ENCODE results near the gene NHERF2.
A peak's percentile ranks its signal among the peaks of the same experiment; 100 is the strongest.

Gene NHERF2

DNA sequence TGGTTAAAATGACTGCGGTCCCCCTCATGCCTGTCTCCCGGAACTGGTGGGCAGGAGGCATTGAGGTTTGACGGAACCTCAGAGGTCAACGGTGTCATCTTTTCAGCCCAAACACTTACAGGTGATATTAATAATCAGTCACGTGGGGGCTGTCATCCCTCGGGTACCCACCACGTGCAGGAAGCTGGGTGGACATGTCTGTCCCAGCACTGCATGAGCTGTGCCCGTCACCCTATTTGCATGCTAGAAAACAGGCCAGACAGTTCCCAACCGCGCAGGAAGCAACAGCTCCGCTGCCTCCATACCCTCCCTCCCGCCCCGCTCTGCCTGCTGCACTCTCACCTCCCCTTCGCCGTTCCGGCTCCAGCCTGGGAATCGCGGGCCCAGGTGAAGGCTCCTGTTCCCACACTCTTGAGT lies 35.6 kb upstream of the NHERF2 start:
- DNase-seq (ENCODE audit: low read depth in 2 of 2), result no peak

DNA sequence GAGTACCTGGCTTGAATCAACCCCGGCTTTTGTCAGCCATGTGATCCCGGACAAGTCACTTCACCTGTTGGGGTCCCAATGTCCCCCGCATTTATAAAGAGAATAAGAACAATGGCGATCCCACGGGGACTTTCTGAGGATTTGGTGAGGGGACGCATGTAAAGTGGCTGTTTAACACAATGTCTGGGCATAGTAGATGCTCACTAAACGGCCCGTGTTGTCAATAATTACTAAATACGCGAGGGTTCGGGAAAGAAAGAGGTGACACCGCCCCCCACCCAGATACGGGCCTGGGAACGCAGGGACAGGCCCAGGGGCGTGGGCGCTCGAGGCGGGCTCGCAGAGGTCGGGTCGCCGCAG lies 35.1 kb upstream of the NHERF2 start:
- DNase-seq (ENCODE audit: low read depth in 2 of 2), result no peak

DNA sequence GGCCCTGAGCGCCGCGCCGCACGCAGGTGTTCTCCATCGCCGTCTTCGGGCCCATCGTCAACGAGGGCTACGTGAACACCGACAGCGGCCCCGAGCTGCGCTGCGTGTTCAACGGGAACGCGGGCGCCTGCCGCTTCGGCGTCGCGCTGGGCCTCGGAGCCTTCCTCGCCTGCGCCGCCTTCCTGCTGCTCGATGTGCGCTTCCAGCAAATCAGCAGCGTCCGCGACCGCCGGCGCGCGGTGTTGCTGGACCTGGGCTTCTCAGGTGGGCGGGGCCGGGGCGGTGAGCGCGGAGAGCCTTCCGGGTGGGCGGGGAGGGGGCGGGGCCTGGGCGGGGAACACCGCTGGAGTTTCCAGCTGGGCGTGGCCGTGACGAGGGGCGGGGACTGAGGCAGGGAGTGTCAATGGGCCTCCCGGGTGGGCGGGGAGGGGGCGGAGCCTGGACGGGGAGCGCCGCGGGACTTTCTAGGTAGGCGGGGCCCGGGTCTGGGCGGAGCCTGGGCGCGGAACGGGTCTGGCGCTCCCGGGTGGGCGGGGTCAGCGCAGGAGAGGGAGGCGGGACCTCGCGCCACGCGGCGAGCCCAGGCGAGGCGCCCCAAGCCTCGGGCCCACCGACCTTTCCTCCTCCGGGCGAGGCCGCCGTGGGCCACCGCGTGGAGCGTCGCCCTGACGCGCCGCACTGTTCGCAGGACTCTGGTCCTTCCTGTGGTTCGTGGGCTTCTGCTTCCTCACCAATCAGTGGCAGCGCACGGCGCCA lies 34.6 kb upstream of the NHERF2 start:
- peak; percentile 95 to 97 for DNase-seq (ENCODE audit: low read depth in 2 of 2)

DNA sequence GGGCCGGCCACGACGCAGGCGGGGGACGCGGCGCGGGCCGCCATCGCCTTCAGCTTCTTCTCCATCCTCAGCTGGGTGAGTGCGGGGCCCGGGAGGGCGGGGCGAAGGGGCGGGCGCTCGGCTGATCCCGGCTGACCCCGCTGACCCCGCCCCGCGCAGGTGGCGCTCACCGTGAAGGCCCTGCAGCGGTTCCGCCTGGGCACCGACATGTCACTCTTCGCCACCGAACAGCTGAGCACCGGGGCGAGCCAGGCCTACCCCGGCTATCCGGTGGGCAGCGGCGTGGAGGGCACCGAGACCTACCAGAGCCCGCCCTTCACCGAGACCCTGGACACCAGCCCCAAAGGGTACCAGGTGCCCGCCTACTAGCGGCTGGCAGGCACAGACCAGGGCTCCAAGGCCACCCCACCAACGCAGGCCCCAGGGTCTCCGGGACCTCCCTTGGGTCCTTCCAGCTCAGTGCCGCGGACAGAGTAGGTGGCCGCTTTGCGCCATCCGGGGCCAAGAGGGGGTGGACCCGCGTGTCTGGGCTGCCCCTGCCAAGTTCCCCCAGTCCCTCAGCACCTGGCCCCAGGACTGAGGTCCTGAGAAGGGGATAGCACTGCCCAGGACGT lies 33.9 kb upstream of the NHERF2 start:
- DNase-seq (ENCODE audit: low read depth in 2 of 2), result no peak

DNA sequence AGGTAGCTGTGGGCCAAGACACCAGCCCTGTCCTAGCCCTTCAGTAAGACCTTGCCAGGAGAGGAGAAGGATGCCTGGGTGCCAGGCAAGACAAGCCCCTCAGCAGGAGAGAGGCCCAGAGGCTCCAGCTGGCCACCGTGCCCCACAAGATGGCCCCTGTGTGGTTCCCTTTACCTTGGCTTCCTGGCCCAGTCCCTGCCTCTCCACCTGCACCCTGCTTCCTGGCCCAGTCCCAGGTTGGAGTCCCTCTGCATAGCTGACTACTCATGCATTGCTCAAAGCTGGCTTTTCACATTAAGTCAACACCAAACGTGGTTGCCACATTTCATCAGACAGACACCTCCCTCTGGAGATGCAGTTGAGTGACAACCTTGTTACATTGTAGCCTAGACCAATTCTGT lies 33.0 kb upstream of the NHERF2 start:
- DNase-seq (ENCODE audit: low read depth in 2 of 2), result no peak

DNA sequence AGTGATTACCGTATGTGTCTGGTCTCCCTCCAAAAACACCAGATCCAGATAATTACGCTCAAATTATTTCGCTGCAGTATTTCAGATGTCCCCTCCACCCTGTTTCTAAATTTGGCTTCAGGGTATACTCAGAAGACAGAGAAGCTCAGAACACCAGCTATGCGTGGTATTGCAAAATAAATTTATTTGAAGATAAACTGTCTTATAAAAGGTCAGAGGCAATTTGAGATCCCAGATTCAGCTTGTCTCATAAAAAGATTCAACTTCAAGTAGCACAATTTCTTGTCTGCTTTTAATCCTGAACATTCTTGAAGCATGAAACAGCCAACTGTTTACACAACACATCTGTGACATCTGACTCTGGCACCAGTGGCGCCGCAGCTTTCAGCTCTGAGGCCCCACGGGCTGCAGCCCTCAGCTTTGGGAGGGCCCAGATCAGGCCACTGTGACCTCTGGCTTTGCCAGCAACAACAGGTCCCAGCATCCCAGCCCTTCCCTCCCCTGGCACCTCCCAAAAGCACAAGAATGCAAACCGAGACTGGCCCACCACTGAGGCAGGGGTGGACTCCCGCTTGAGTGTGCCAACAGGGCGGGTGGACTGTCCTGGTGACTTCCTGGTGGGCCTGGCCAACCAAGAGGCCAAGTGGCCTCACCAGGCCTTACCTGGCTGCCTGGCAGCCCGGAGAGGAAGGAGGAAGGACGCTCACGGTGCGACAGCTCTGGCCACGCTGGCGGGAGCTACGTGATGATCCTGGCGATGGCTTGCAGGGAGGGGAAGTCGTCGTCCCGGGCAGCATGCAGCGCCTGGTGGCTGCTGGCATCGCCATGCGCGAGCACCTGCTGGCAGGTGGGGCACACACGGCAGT lies 29.0 kb upstream of the NHERF2 start:
- DNase-seq (ENCODE audit: low read depth in 2 of 2), result no peak

DNA sequence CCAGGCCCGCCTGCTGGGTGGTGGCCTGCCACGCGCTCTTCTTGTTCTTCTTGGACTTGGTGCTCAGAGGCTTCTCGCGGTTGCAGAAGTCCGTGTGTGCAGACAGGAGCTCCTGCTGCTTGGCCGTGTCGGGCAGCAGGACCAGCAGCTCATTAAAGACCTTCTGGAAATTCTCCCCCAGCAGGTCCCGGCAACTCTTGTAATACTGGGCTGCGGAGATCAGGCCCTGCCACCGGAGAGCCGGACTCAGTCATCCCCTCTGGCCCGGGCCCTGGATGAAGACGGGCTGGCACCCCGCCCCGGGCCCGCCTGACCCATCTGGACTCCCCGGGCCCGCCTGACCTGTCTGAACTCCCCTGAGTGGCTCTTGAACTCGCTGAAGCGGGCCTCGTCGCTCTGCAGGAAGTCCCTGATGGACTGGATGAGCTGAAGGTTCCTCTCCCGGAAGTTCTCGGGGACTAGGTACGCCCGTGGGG lies 28.3 kb upstream of the NHERF2 start:
- no peak for DNase-seq (ENCODE audit: low read depth in 2 of 2)

DNA sequence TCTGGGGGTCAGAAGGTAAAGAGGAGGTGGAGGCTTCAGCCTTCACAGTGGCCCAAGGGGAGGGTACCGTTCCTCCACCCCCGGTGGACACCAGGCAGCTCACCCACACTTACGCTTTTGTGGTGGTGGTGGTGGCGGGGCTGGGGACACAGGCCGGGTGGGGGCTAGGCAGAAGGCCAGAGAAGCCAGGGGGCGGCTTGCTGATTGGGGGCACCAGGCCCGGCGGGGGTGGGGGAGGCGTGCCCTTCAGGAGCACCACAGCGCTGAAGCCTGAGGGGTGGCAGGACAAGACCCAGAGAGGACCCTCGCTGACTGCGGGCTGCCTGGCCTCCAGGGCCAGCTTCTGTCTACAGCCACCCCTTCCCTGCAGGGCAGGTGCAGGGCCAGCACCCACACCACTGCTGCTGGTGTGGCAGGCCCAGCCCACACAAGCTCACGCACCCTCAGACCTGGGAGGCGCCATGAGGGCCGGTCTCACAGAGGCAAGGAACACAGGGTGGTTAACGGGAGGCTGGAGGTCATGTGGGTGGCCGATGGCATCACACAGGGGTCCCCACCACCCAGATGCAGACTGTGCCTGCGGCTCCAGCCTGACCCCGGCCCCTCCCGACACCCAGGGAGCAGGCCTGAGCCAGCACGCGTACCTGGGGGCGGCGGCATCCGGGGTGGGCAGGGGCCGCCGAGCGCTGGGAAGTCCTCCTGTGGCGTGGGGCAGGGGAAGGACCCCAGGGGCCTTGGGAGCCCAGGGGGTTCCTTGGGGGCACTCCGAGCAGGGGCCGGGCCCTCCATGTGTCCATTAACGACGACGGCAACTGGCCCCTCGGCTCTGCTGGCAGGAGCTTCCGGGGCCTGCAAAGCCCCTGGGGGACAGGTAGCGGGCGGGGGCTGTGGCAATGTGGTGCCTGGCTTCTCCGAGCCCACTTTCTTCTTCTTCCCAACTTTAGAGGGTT lies 27.6 kb upstream of the NHERF2 start:
- no peak for DNase-seq (ENCODE audit: low read depth in 2 of 2)

DNA sequence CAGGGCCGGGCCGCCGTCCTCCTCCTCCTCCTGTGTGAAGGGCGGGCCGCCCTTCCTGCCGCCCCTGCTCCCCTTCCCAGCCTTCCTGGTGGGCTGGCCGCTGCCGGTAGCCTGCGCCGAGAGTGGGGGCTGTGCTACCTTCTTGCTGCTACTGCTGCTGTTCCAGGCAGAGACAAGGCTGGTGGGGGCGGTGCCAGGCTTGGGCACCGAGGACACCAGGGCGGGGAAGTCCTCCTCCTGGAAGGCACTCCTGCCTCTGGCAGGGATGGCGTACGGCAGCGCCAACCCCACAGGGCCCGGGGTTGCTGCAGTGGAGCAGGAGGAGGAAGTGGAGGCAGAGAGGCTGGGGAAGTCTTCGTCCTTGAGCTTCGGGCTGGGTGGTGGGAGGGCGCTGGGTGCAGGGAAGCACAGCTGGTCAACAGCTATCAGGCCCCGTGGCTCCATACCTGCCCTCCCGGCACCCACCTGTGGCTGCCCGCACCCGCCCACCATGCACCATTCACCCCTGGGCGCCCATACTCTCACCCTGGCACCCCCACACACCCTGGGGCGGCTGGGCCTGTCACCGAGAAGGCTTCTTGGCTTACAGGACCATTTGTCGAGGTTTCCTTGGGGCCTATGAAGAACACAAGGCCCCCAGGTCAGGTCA lies 26.7 kb upstream of the NHERF2 start:
- DNase-seq (ENCODE audit: low read depth in 2 of 2), result no peak

DNA sequence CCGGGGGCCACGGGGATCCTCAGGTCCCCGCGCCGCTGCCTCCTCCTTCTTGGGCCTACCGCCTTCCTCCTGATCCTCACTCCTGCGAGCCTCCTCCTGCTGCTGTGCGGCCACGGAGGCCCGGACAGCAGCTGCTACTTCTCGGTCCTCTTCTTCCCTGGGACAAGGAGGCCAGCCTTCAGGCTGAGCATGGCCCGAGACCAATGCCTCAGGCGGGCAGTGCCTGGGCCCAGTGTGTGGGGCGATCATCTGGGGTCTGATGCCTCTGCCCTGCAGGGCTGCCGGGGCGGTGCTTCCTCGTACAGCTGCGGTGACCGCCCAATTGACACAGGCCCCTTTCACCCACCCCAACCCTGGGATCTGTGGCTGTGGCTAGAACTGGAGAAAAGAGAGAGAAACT lies 25.7 kb upstream of the NHERF2 start:
- DNase-seq (ENCODE audit: low read depth in 2 of 2), result no peak

DNA sequence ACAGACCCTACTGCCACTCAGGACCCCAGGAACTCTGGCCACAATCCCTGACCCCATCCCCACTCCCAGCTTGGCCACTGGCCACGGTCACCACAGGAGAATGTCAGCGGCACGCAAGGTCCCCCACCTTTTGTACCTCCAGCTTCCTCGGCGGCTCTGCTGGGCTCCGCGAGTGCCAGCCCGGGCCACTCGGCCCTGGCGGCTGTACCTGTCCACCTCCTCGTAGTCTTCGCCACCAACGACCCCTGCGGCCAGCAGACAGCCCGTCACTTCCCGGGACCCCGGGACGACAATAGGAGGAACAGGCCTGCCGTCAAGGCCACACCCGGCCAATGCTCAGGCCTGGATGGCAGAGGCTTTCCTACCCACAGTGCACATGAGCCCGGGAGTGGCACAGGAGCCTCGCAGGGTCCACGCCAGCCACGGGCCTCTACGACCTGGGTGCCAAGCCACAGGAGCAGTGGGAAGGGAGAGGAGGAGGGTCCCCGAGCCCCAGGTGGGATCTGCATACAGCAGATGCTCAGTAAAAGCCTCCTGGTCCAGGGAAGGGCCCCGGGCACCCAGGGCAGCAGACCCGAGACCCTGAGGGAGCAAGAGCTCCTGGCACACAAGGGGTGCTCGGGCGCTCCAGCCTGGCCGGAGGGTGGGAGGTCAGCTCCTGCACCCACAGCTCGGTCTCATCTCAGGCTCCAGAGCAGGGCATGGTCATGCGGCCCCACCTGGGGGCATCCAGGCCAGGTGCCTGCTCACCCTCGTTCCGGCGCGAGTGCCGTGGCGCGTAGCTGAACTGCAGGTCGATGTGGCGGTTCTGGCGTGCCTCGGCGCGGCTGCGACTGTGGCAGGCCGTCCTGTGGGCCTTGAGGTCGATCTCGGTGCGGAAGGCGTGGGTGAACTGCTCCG lies 25.0 kb upstream of the NHERF2 start:
- DNase-seq (ENCODE audit: low read depth in 2 of 2), result no peak

DNA sequence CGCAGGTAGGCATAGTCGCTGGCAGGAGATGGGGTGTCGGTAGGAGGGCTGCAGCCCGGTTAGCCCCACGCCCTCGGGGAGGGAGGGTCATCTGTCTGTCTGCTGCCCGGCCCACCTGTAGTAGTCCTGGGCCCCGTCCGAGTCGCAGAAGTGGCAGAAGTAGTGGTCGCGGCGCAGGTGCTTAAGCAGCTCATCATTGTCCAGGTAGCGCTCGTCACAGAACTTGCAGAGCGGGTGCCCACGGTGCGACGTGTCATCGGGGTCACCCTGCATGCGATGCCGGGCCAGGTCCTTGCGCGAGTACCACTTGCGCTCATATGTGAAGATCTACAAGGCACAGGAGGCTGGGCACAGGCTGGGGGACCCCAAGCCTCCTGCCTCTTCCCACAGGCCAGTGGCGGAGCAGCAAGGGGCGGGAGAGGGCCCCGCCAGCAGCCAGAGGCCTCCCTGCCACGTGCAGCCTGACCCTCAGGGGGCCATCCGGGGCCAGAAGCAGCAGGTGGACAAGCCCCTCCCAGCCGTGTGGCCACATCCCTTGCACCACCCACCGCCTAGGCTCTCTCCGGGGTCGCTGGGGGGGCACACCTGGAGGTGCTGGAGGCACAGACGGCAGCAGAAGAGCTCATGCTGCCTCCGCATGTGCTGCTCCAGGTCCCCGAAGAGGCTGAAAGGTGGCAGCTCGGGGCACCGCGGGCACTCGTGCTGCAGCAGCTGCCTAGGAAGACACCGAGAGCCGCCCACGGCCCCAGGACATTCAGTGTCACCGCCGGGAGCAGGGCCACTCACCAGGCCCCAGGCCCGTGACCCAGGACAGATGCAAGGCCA lies 24.1 kb upstream of the NHERF2 start:
- DNase-seq (ENCODE audit: low read depth in 2 of 2), result no peak

DNA sequence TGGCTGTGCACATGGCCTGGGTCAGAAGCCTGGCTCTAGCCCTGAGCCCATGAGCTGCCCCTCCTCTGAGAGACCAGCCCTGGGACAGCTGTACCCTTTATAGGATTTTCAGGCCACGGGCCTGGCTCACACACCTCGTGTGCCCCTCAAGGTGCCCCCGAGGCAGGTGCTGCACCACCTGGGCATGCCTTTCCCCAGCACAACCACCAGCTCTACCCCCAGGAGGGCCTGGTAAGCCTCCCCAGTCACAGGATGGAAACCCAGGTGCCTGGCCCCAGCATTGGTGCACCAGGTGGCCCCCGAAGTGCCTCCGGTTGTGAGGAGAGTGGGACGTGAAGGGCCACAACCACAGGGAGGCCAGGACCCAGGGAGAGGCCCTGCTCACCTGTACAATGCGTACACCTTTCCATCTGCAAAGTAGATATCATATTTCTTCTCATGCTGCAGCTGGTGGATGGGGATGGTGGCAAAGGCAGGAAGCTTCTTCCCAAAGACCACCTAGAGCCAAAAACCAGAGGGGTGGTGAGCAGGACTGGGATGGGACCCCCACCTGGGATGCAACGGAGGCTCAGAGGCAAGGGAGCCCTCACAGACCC lies 23.4 kb upstream of the NHERF2 start:
- no peak for DNase-seq (ENCODE audit: low read depth in 2 of 2)

DNA sequence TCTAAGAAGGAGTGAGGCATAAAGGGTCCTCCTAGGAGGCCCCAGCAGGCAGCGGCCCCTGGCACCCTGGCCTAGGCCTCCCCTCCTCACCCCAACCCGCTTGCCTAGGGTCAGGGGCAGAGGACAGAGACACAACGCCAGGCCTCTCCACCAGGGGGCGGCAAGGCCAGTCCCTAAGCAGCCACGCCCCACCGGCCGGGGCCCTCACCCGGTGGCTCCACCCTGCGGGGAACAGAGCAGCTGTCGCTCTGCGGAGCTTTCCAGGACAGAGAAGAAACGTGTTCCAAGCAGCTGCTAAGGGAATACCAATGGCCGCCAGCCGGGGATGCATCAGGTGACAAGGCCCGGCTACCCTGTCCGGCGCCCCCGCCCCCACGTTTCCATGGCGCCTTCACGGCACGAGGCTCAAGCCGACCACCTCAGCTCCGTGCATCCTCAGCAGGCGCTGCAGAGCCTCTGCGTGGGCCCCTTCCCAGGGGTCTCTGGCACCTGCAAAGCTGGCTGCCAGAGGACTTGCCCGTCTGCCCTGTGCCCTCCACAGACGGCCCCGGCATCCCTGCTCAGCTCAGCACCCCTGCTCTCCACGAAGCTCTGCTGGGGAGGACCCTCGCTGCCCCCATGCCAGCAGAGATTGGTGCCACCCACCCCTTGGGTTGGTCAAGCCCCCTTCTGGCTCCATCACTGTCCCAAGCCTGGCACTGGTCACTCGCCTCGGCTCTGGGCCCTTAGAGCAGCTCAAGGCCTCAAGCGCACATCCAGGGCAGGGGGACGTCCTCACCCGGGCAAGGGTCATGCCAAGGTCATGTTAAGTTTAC lies 22.7 kb upstream of the NHERF2 start:
- DNase-seq (ENCODE audit: low read depth in 2 of 2), result peak; percentile 54 to 64

DNA sequence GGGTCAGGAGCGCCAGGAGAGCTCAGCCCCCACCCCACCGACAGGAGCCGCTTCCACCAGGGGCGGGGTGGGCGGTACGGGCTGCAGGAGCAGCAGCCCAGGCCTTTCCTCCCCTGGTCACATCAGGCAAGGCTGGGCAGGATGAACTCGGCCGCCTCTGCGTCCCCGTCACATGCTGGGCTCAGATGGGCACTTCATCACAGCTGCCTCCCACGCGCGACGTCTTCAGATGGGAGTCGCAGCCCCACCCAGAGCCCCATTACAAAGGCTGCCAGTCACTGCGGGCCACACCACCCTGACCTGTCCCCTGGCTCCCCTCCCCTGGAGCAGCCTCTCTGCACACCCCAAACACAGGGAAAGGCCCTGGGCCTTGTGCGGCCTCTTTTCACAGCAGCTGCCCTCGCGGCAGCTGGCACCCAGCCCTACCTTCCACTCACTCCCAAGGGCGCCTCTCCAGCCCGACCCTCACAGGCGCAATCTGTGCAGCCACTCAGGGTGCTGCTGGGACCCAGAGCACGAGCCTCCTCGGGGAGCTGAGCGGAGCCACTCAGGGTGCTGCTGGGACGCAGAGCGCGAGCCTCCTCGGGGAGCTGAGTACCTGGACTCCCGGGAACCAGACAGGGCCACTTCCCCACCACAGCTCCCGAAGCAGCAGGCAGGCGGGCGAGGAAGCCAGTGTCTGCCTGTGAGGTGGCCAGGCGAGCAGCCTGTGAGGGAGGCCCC lies 21.7 kb upstream of the NHERF2 start:
- no peak for DNase-seq (ENCODE audit: low read depth in 2 of 2)

DNA sequence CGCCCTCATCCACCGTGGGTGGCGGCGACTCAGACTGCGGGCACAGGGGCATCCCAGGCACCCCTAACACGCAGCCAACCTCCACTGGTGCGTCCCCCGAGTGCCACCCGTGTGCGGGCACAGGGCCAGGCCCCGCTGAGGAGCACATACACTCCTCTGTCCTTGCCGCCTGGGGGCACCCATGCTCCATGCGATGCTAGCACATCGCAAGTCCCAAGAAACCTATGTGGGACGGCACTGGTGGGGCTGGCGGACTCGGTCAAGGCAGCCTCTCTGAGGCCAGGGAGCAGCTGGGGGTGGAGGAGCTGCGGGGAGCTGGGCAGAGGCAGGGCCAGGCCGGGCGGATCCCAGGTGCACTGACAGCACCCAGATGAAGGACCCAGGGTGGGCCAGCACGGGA lies 21.1 kb upstream of the NHERF2 start:
- DNase-seq (ENCODE audit: low read depth in 2 of 2), result no peak

DNA sequence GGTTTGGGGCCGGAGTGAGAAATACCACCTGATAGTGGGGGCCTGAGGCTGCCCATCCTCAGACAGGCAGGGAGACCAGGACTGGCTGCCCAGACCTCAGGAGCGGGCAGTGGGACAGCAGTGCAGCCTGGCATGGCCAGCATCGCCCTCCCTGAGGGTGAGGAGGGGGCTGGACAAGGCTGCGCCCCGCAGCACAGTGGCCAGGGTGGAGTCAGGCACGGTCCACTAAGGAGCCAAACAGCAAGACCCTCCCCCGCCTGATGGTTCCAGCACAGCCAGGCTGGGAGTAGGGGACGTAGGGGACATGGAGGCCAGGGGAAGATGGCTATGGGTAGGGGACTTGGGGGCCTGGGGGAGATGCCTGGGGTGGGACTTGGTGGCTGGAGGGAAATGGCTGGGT lies 20.4 kb upstream of the NHERF2 start:
- no peak for DNase-seq (ENCODE audit: low read depth in 2 of 2)

Measured in stimulated activated CD8-positive, alpha-beta memory T cell treated with anti-CD3 and anti-CD28 coated beads, Interleukin-15, amount 100 ng/mL, for 4 hours (primary cell).